ENCODE measurements around the gene SDK2.

DNA sequence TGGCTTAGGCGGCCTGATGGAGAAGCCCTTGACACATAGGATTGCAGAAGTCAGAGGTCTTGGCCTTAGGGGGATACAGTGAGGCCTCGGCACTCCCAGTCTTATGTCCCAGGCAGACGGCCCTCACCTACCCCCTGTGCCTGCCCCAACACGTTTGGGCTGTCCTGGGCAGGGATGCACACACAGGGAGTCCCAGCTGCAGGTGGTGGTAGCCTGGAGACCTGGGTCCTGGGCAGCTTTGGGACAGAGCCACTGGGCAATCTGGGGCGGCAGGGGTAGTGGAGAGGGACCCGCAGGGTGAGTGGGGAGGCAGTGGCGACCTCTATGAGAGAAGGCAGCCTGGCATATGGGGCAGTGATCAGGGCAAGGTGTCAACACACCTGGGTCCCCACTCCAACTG lies 48.3 kb downstream of the SDK2 start:
- TF ChIP-seq POLR2A (IDR thresholded peaks at IDR 0.05), result no peak
- TF ChIP-seq, protein P1, sequence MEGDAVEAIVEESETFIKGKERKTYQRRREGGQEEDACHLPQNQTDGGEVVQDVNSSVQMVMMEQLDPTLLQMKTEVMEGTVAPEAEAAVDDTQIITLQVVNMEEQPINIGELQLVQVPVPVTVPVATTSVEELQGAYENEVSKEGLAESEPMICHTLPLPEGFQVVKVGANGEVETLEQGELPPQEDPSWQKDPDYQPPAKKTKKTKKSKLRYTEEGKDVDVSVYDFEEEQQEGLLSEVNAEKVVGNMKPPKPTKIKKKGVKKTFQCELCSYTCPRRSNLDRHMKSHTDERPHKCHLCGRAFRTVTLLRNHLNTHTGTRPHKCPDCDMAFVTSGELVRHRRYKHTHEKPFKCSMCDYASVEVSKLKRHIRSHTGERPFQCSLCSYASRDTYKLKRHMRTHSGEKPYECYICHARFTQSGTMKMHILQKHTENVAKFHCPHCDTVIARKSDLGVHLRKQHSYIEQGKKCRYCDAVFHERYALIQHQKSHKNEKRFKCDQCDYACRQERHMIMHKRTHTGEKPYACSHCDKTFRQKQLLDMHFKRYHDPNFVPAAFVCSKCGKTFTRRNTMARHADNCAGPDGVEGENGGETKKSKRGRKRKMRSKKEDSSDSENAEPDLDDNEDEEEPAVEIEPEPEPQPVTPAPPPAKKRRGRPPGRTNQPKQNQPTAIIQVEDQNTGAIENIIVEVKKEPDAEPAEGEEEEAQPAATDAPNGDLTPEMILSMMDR (IDR thresholded peaks at IDR 0.05), result no peak

All from thyroid gland (tissue), 4 donors.